Transverse colon (tissue), 4 donors: ENCODE data around the gene MYH11. TPM values are rescaled to one million over a fixed set of nuclear protein-coding genes. Genes with fewer than 3 reads are reported as not detected.

ENCODE experiments used
- DNase-seq: peaks from one replicate; pipeline ENCODE4 v3.0.0-alpha.2; 2019
- H3K27ac ChIP-seq, 4 donors: fragments of 200-600 bp; sonication (generic); 2 replicates each; pipeline ENCODE4 v1.5.1; 2016 to 2018; ENCODE audit warnings: inconsistent platforms in 4 of 4
- H3K27me3 ChIP-seq: fragments of 200-600 bp; sonication (generic); 2 replicates; pipeline ENCODE4 v1.5.1; 2017; ENCODE audit warnings: inconsistent platforms
- H3K36me3 ChIP-seq, 4 donors: fragments of 200-600 bp; sonication (generic); 2 replicates each; pipeline ENCODE4 v1.5.1; 2017 to 2019; ENCODE audit warnings: inconsistent platforms in 4 of 4
- H3K4me1 ChIP-seq, 4 donors: fragments of 200-600 bp; sonication (generic); 2 replicates each; pipeline ENCODE4 v1.5.1; 2017 to 2020; ENCODE audit warnings: inconsistent platforms in 4 of 4
- H3K4me3 ChIP-seq, 4 donors: fragments of 200-600 bp; sonication (generic); 1 replicate in 1 of 4; 2 replicates in 3 of 4; pipeline versions ENCODE4 v1.5.1 to v1.6.1; 2017 to 2019; ENCODE audit warnings: inconsistent platforms in 4 of 4
- H3K9me3 ChIP-seq, 2 donors: fragments of 200-600 bp; sonication (generic); 2 replicates each; pipeline ENCODE4 v1.5.1; 2017 to 2019; ENCODE audit warnings: inconsistent platforms in 2 of 2
- CTCF ChIP-seq, 5 experiments: fragments of 200-600 bp in 3 of 5; fragments of 450-650 bp in 2 of 5; sonication (generic) in 3 of 5; IDR thresholded peaks; 1 replicate in 2 of 5; 2 replicates in 3 of 5; pipeline ENCODE4 v1.5.1; 2016 to 2017; ENCODE audit warnings: antibody characterized with exemption in 5 of 5, inconsistent platforms in 3 of 5, mild to moderate bottlenecking in 2 of 5, moderate library complexity in 1 of 5
- EP300 ChIP-seq: sonication (generic); formaldehyde crosslinking; IDR thresholded peaks from one replicate; pipeline ENCODE4 v1.6.1; 2017; ENCODE audit warnings: antibody characterized with exemption, low read depth
- POLR2A ChIP-seq: fragments of 450-650 bp; IDR thresholded peaks from one replicate; pipeline ENCODE4 v1.6.1; 2016; ENCODE audit warnings: antibody characterized with exemption, mild to moderate bottlenecking, moderate library complexity
- POLR2AphosphoS5 ChIP-seq, 3 donors: sonication (generic); formaldehyde crosslinking; IDR thresholded peaks; one replicate each; pipeline ENCODE4 v1.6.1; 2016; ENCODE audit warnings: antibody characterized with exemption in 3 of 3
- WGBS, 2 donors: methylation state at CpG; one replicate each; pipeline ENCODE4 v1.1.5; 2018; ENCODE audit warnings: low coverage in 1 of 2; 5-methylcytosine and 5-hydroxymethylcytosine counted together
- in situ Hi-C, 4 donors: fragments of 200-750 bp; cut with MboI; loops; one replicate each; pipeline versions ENCODE4 v1.15.0 to v1.15.1; 2017; ENCODE audit warnings: low sequenced_read_pairs in 3 of 4, low pct_ligation_motif_present in 1 of 4, low pct_unique_long_range_greater_than_20kb in 1 of 4
- intact Hi-C: fragments of 100-400 bp; cut with DNase I; formaldehyde crosslinking; loops from one replicate; pipeline ENCODE4 v1.15.1; 2023; ENCODE audit warnings: low total_unique reads
- total RNA-seq, 4 donors: library from RNA; depleted of rRNA; stranded (reverse); fragments of >200 nt; gene quantifications; one replicate each; pipeline ENCODE4 v1.1.0, GENCODE V29; 2016

MYH11 gene
- total RNA-seq, 4 donors from 2014 or later = 619 to 1,914 (median 1,058) TPM

- no peaks in the 10 kb centered on the region for H3K9me3 ChIP-seq
- 77 to 84% methylated on average over 4 of the region's 4 CpGs for whole genome bisulfite sequencing, 2 donors
- in situ Hi-C loops (no loop called here), intact Hi-C loops (no loop called here)
- H3K27ac ChIP-seq = peak overlapping the region; percentile 57 to 92 (median 83)
- TF ChIP-seq CTCF (IDR thresholded peaks at IDR 0.05) (no peak), POLR2A (no peak), EP300 (no peak), POLR2AphosphoS5 (IDR thresholded peaks at IDR 0.05) (no peak)
- DNase-seq = no peak
- H3K36me3 ChIP-seq = no peaks in the 10 kb centered on the region
- peaks cover 5 to 38% (median 15%) of the 10 kb centered on the region in 4 donors for H3K4me1 ChIP-seq
- H3K27me3 ChIP-seq = no peaks in the 10 kb centered on the region
- no peak overlapping the region for H3K4me3 ChIP-seq
Observed at GRCh38 chr16:15834502-15834901, 22.3 kb downstream of the MYH11 start.

- no peak for TF ChIP-seq POLR2AphosphoS5 (IDR thresholded peaks at IDR 0.05)
- no peak for TF ChIP-seq CTCF (IDR thresholded peaks at IDR 0.05)
- no peak for TF ChIP-seq EP300
- no peak for TF ChIP-seq POLR2A
- Histone ChIP-seq H3K9me3 (no peaks in the 10 kb centered on the region), H3K4me1 (peaks cover 5 to 43% (median 18%) of the 10 kb centered on the region in 4 donors), H3K27ac (peak overlapping the region; percentile 57 to 92 (median 83)), H3K27me3 (no peaks in the 10 kb centered on the region), H3K4me3 (no peak overlapping the region), H3K36me3 (no peaks in the 10 kb centered on the region)
- 73 to 83% methylated on average over 7 to 9 of the region's 9 CpGs for WGBS, 2 donors
- in situ Hi-C loops = no loop called here
- intact Hi-C loops = no loop called here
- no peak for DNase-seq
Observed at GRCh38 chr16:15833541-15833940, 23.3 kb downstream of the MYH11 start.

- intact Hi-C loops = no loop called here
- Histone ChIP-seq H3K36me3 (no peaks in the 10 kb centered on the region), H3K4me3 (no peak overlapping the region), H3K27me3 (no peaks in the 10 kb centered on the region), H3K4me1 (peaks cover 5 to 49% (median 13%) of the 10 kb centered on the region in 4 donors), H3K9me3 (no peaks in the 10 kb centered on the region), H3K27ac (peak overlapping the region; percentile 66 to 92 (median 83))
- in situ Hi-C loops = no loop called here
- TF ChIP-seq POLR2A (no peak), CTCF (IDR thresholded peaks at IDR 0.05) (no peak), POLR2AphosphoS5 (IDR thresholded peaks at IDR 0.05) (no peak), EP300 (no peak)
- 79 to 83% methylated on average over 6 of the region's 6 CpGs for WGBS, 2 donors
- DNase-seq = no peak
Observed at GRCh38 chr16:15832241-15832640, 24.6 kb downstream of the MYH11 start.

- peaks cover 5 to 54% (median 14%) of the 10 kb centered on the region in 4 donors for H3K4me1 ChIP-seq
- H3K27ac ChIP-seq = peak overlapping the region; percentile 66 to 92 (median 83)
- H3K36me3 ChIP-seq = no peaks in the 10 kb centered on the region
Observed at GRCh38 chr16:15830832-15831451, 25.9 kb downstream of the MYH11 start.

More at GRCh38 chr16:15830832-15831451, 25.9 kb downstream of the MYH11 start:
- TF ChIP-seq EP300 (no peak), CTCF (IDR thresholded peaks at IDR 0.05) (no peak), POLR2A (no peak), POLR2AphosphoS5 (IDR thresholded peaks at IDR 0.05) (no peak)
- Histone ChIP-seq H3K27me3 (no peaks in the 10 kb centered on the region), H3K9me3 (no peaks in the 10 kb centered on the region), H3K4me3 (no peak overlapping the region)
- in situ Hi-C loops = no loop called here
- intact Hi-C loops = no loop called here
- no peak for DNase-seq
- WGBS, 2 donors = 39 to 55% methylated on average over 3 to 6 of the region's 6 CpGs
